Uterus (tissue), 4 donors: ENCODE data around the gene ATP1A1. TPM values are rescaled to one million over a fixed set of nuclear protein-coding genes. Genes with fewer than 3 reads are reported as not detected.
A peak's percentile ranks its signal among the peaks of the same experiment; 100 is the strongest.

ENCODE experiments used
- DNase-seq, 2 donors: peaks; one replicate each; pipeline ENCODE4 v3.0.0-alpha.2; 2019 to 2020
- H3K27ac ChIP-seq, 2 donors: fragments of 200-600 bp; sonication (generic); 1 replicate in 1 of 2; 2 replicates in 1 of 2; pipeline ENCODE4 v1.5.1; 2016 to 2018
- H3K27me3 ChIP-seq, 2 donors: fragments of 200-600 bp; sonication (generic); one replicate each; pipeline ENCODE4 v1.5.1; 2018 to 2019; ENCODE audit warnings: control low read depth in 1 of 2
- H3K36me3 ChIP-seq, 2 donors: fragments of 200-600 bp; sonication (generic); one replicate each; pipeline ENCODE4 v1.5.1; 2019; ENCODE audit warnings: control low read depth in 1 of 2
- H3K4me1 ChIP-seq, 2 donors: fragments of 200-600 bp; sonication (generic); one replicate each; pipeline ENCODE4 v1.5.1; 2018 to 2019; ENCODE audit warnings: control low read depth in 1 of 2
- H3K4me3 ChIP-seq, 2 donors: fragments of 200-600 bp; sonication (generic); 1 replicate in 1 of 2; 2 replicates in 1 of 2; pipeline ENCODE4 v1.5.1; 2018 to 2019; ENCODE audit warnings: mild to moderate bottlenecking in 1 of 2
- H3K9me3 ChIP-seq, 2 donors: fragments of 200-600 bp; sonication (generic); one replicate each; pipeline ENCODE4 v1.5.1; 2019; ENCODE audit warnings: control low read depth in 1 of 2
- CTCF ChIP-seq, 4 experiments: fragments of 200-600 bp in 2 of 4; fragments of 450-650 bp in 2 of 4; sonication (generic) in 2 of 4; IDR thresholded peaks; one replicate each; pipeline ENCODE4 v1.5.1; 2016 to 2019; ENCODE audit warnings: antibody characterized with exemption in 4 of 4, mild to moderate bottlenecking in 2 of 4, moderate library complexity in 1 of 4
- POLR2A ChIP-seq, 2 donors: fragments of 450-650 bp; IDR thresholded peaks; one replicate each; pipeline ENCODE4 v1.6.1; 2016; ENCODE audit warnings: antibody characterized with exemption in 2 of 2, mild to moderate bottlenecking in 1 of 2, moderate library complexity in 1 of 2
- intact Hi-C: fragments of 100-400 bp; cut with DNase I; formaldehyde crosslinking; loops from one replicate; pipeline ENCODE4 v1.15.1; 2023; ENCODE audit warnings: low total_unique reads
- total RNA-seq, 4 donors: library from RNA; depleted of rRNA in 3 of 4; stranded (reverse); fragments of >200 nt in 3 of 4; gene quantifications; one replicate each; pipeline versions ENCODE4 v1.1.0 to v1.2.4, GENCODE V29; 2014 to 2023
- donor health status: DM: yes; HTN: yes; CAD: no.

Gene ATP1A1
- total RNA-seq = 100 to 1,000 TPM; 135 to 202 (median 149) TPM

GRCh38 chr1:116372651-116373430 lies at the start of gene ATP1A1:
Gene ATP1A1 (plus strand): TSS chr1:116373244. CDS start chr1:116373512, 268 bp downstream.
- H3K4me3 ChIP-seq = peak within 1 kb of the TSS; percentile 65 to 82
- H3K27ac ChIP-seq = peak within 1 kb of the TSS; percentile 90 to 94
- DNase-seq = peak; percentile 98
- H3K4me1 ChIP-seq = peaks cover 9 to 16% of the 10 kb centered on the region in 2 donors
- H3K36me3 ChIP-seq = no peaks in the 10 kb centered on the region
- H3K9me3 ChIP-seq = no peaks in the 10 kb centered on the region
- peak in 2 of 4 experiments; percentile 11 to 15 for TF ChIP-seq CTCF (IDR thresholded peaks at IDR 0.05)
- peak; percentile 97 to 98 for TF ChIP-seq POLR2A (IDR thresholded peaks at IDR 0.05)
- intact Hi-C loops = no loop called here
- no peaks in the 10 kb centered on the region for H3K27me3 ChIP-seq

- Histone ChIP-seq H3K27me3 (no peaks in the 10 kb centered on the region), H3K4me1 (no peaks in the 10 kb centered on the region), H3K9me3 (no peaks in the 10 kb centered on the region), H3K4me3 (no peak overlapping the region), H3K27ac (no peak overlapping the region), H3K36me3 (no peaks in the 10 kb centered on the region)
- no peak for TF ChIP-seq CTCF (IDR thresholded peaks at IDR 0.05)
- TF ChIP-seq POLR2A (IDR thresholded peaks at IDR 0.05) = no peak
- intact Hi-C loops = no loop called here
- no peak for DNase-seq
Observed at GRCh38 chr1:116323491-116323890, 49.6 kb upstream of the ATP1A1 start.

- Histone ChIP-seq H3K4me1 (no peaks in the 10 kb centered on the region), H3K4me3 (no peak overlapping the region), H3K27ac (no peak overlapping the region), H3K9me3 (no peaks in the 10 kb centered on the region), H3K27me3 (no peaks in the 10 kb centered on the region), H3K36me3 (no peaks in the 10 kb centered on the region)
- intact Hi-C loops = no loop called here
- no peak for DNase-seq
- no peak for TF ChIP-seq CTCF (IDR thresholded peaks at IDR 0.05)
- no peak for TF ChIP-seq POLR2A (IDR thresholded peaks at IDR 0.05)
Observed at GRCh38 chr1:116324411-116324810, 48.6 kb upstream of the ATP1A1 start.

- Histone ChIP-seq H3K27me3 (no peaks in the 10 kb centered on the region), H3K9me3 (no peaks in the 10 kb centered on the region), H3K36me3 (no peaks in the 10 kb centered on the region), H3K4me3 (no peak overlapping the region), H3K4me1 (no peaks in the 10 kb centered on the region), H3K27ac (no peak overlapping the region)
- intact Hi-C loops = no loop called here
- TF ChIP-seq POLR2A (IDR thresholded peaks at IDR 0.05) (no peak), CTCF (IDR thresholded peaks at IDR 0.05) (no peak)
- no peak for DNase-seq
Observed at GRCh38 chr1:116325104-116325503, 47.9 kb upstream of the ATP1A1 start.

GRCh38 chr1:116325922-116326321 lies 47.1 kb upstream of the ATP1A1 start:
- Histone ChIP-seq H3K9me3 (no peaks in the 10 kb centered on the region), H3K4me3 (no peak overlapping the region), H3K4me1 (no peaks in the 10 kb centered on the region), H3K27ac (no peak overlapping the region), H3K27me3 (no peaks in the 10 kb centered on the region), H3K36me3 (no peaks in the 10 kb centered on the region)
- intact Hi-C loops = no loop called here
- TF ChIP-seq POLR2A (IDR thresholded peaks at IDR 0.05) = no peak
- TF ChIP-seq CTCF (IDR thresholded peaks at IDR 0.05) = no peak
- DNase-seq = no peak
